Measurements from ENCODE around the gene HOPX.

- no peak for TF ChIP-seq CTCF (IDR thresholded peaks at IDR 0.05)
- no peak for TF ChIP-seq EZH2phosphoT487 (IDR thresholded peaks at IDR 0.05)
- TF ChIP-seq EZH2 (IDR thresholded peaks at IDR 0.05), result no peak
These were observed 31.4 kb downstream of the HOPX start for GRCh38 chr4:56649445-56650261.

All from neural progenitor cell (in vitro differentiated cells).